Mucosa of descending colon (tissue), 3 donors: ENCODE measurements around the gene ROBO1. TPM values are rescaled to one million over a fixed set of nuclear protein-coding genes. Genes with fewer than 3 reads are reported as not detected.

Experiments used
- ATAC-seq: fragments of 200-7000 bp; cut with Tn5 transposase; one replicate; pipeline ENCODE4 v1.9.1; 2020; ENCODE audit warnings: mild to moderate bottlenecking, moderate library complexity
- DNase-seq, 3 donors: peaks; one replicate each; pipeline ENCODE4 v3.0.0-alpha.2; 2020
- H3K36me3 ChIP-seq: fragments of 200-600 bp; one replicate; pipeline ENCODE4 v1.8.0; 2021; ENCODE audit warnings: low read depth, mild to moderate bottlenecking
- H3K4me1 ChIP-seq: fragments of 200-600 bp; one replicate; pipeline ENCODE4 v1.8.0; 2021; ENCODE audit warnings: low read depth, mild to moderate bottlenecking
- H3K4me3 ChIP-seq: fragments of 200-600 bp; one replicate; pipeline ENCODE4 v1.8.0; 2021; ENCODE audit warnings: mild to moderate bottlenecking
- H3K9me3 ChIP-seq: fragments of 200-600 bp; one replicate; pipeline ENCODE4 v1.8.0; 2021; ENCODE audit warnings: mild to moderate bottlenecking
- intact Hi-C, 2 donors: fragments of 100-400 bp; cut with DNase I in 1 of 2; cut with micrococcal nuclease in 1 of 2; formaldehyde crosslinking; loops; one replicate each; pipeline versions ENCODE4 v1.11.0 to v1.11.1; 2022; cut with DNase I, micrococcal nuclease
- total RNA-seq, 3 donors: library from RNA; stranded (reverse); fragmentation: NEBNext Ultra II Directional in 2 of 3; extraction: Animal tissue kit (Norgen Biotek cat#: 25700) in 2 of 3; gene quantifications; one replicate each; pipeline versions ENCODE4 v1.2.1 to v1.2.4, GENCODE V29; 2021 to 2023
- TF ChIP-seq, protein P1 (sequence below): fragments of 200-600 bp; IDR thresholded peaks from one replicate; pipeline ENCODE4 v1.8.0; 2022; ENCODE audit warnings: antibody characterized with exemption, mild to moderate bottlenecking
- donor health status: DM: no; HTN: no; CAD: no; lungs with moderate emphysema.
- donor health status: DM: no; HTN: no; CAD: no.
- donor health status: DM: no; HTN: yes; CAD: no.

The ROBO1 gene
- total RNA-seq, 3 donors from 2014 or later, result 4.3 to 22.7 (median 10.1) TPM

GRCh38 chr3:78734048-78734637, 1033.7 kb downstream of the ROBO1 start:
- intact Hi-C loops, result no loop called here
- Histone ChIP-seq H3K36me3 (no peaks in the 10 kb centered on the region), H3K4me3 (no peak overlapping the region), H3K9me3 (no peaks in the 10 kb centered on the region), H3K4me1 (no peaks in the 10 kb centered on the region)
- DNase-seq (no peak), ATAC-seq (no peak)
- TF ChIP-seq, protein P1, sequence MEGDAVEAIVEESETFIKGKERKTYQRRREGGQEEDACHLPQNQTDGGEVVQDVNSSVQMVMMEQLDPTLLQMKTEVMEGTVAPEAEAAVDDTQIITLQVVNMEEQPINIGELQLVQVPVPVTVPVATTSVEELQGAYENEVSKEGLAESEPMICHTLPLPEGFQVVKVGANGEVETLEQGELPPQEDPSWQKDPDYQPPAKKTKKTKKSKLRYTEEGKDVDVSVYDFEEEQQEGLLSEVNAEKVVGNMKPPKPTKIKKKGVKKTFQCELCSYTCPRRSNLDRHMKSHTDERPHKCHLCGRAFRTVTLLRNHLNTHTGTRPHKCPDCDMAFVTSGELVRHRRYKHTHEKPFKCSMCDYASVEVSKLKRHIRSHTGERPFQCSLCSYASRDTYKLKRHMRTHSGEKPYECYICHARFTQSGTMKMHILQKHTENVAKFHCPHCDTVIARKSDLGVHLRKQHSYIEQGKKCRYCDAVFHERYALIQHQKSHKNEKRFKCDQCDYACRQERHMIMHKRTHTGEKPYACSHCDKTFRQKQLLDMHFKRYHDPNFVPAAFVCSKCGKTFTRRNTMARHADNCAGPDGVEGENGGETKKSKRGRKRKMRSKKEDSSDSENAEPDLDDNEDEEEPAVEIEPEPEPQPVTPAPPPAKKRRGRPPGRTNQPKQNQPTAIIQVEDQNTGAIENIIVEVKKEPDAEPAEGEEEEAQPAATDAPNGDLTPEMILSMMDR, result no peak

DNA sequence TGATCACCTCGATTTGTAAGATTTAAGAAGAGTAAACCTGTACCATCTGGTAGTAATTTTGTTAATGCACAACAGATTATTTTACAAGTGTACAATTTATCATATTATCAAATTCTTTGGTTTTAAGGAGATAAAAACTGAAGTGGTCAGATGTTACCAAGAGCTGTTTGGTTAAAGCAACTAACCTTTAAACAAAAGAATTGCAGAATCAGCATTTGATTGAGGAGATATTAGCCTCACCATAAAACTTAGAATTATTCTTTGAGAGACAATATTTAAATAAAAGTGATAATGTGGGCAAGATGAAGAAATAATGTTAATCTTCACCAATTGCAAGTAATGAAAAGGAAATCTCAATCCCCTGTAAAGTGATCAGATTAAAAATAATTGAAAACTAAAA, 1034.9 kb downstream of the ROBO1 start:
- TF ChIP-seq, protein P1, result no peak
- Histone ChIP-seq H3K9me3 (no peaks in the 10 kb centered on the region), H3K4me1 (no peaks in the 10 kb centered on the region), H3K36me3 (no peaks in the 10 kb centered on the region), H3K4me3 (no peak overlapping the region)
- no peak for DNase-seq
- ATAC-seq, result no peak
- intact Hi-C loops, result no loop called here

DNA sequence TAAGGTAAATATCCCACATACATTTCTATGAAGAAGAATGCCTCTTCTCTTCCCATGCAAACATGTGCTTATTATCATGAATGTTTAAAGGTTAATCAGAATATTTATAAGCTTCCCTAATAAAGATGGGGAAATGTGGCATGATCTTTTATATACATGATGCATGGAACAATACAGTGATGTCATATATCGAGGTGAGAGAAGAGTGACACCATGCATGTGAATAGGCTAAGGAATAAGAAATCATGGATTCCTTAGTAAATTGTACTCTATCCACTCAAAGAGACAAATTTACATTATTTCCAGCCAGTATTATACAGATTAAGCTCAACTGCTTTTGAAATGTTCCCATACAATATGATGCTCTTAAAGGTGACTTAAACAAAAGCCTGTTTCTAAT, 1035.3 kb downstream of the ROBO1 start:
- ATAC-seq, result no peak
- intact Hi-C loops, result no loop called here

DNA sequence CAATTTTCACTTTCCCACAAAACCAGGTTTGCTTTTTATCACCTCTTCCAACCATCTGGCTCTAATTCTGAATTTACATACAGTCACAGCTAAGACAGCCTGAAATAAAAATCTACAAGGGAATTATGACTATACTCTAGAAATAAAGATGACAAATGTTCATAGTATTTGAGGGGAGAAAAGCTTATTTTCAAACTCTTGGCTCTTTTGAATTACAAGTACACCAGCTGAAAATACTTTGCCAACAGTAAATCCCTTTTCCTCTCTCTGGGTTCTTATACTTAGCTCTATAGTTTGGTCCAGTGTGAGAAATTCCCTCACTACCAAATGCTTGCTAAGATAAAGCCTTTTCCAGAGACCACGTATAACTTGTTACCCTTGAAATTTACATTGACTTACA, 1037.9 kb downstream of the ROBO1 start:
- Histone ChIP-seq H3K9me3 (no peaks in the 10 kb centered on the region), H3K36me3 (no peaks in the 10 kb centered on the region), H3K4me1 (no peaks in the 10 kb centered on the region), H3K4me3 (no peak overlapping the region)
- ATAC-seq, result no peak
- intact Hi-C loops, result no loop called here
- no peak for DNase-seq
- TF ChIP-seq, protein P1, result no peak

More for the DNA sequence above, 1035.3 kb downstream of the ROBO1 start:
- Histone ChIP-seq H3K36me3 (no peaks in the 10 kb centered on the region), H3K4me1 (no peaks in the 10 kb centered on the region), H3K4me3 (no peak overlapping the region), H3K9me3 (no peaks in the 10 kb centered on the region)
- TF ChIP-seq, protein P1, result no peak
- no peak for DNase-seq

- no peaks in the 10 kb centered on the region for H3K4me1 ChIP-seq
- no peaks in the 10 kb centered on the region for H3K9me3 ChIP-seq
- H3K36me3 ChIP-seq, result no peaks in the 10 kb centered on the region
- DNase-seq, result peak; percentile 49 to 57 (median 56)
- peak; percentile 38 for ATAC-seq
- no peak overlapping the region for H3K4me3 ChIP-seq
- TF ChIP-seq, protein P1, result no peak
- intact Hi-C loops, result no loop called here
Measured at GRCh38 chr3:78728406-78729145, 1039.2 kb downstream of the ROBO1 start.
